MV-4-11 (cell line): ENCODE data around the gene GRID2.

Source experiments
- DNase-seq: peaks from one replicate; lab custom pipeline; 2025; lab: John Stamatoyannopoulos, UW

GRID2 gene

GRCh38 chr4:93756101-93756500, 1452.3 kb downstream of the GRID2 start:
- no peak for DNase-seq

GRCh38 chr4:93759506-93759905, 1455.7 kb downstream of the GRID2 start:
- peak; percentile 41 for DNase-seq

GRCh38 chr4:93760284-93760683, 1456.5 kb downstream of the GRID2 start:
- DNase-seq: no peak

GRCh38 chr4:93761286-93761685, 1457.5 kb downstream of the GRID2 start:
- no peak for DNase-seq

- DNase-seq: peak; percentile 21
These were observed 1461.0 kb downstream of the GRID2 start for GRCh38 chr4:93764639-93765246.

GRCh38 chr4:93767917-93768316, 1464.2 kb downstream of the GRID2 start:
- DNase-seq: no peak

- DNase-seq: no peak
These were observed 1466.4 kb downstream of the GRID2 start for GRCh38 chr4:93770201-93770600.

- DNase-seq: no peak
These were observed 1468.1 kb downstream of the GRID2 start for GRCh38 chr4:93771640-93772411.

- no peak for DNase-seq
These were observed 1469.1 kb downstream of the GRID2 start for GRCh38 chr4:93772858-93773257.

GRCh38 chr4:93775551-93775950, 1471.8 kb downstream of the GRID2 start:
- DNase-seq: no peak

GRCh38 chr4:93776386-93777080, 1472.8 kb downstream of the GRID2 start:
- DNase-seq: no peak

GRCh38 chr4:93777081-93777460, 1473.3 kb downstream of the GRID2 start:
- no peak for DNase-seq

- no peak for DNase-seq
These were observed 1475.5 kb downstream of the GRID2 start for GRCh38 chr4:93779228-93779627.

GRCh38 chr4:93780080-93780479, 1476.3 kb downstream of the GRID2 start:
- no peak for DNase-seq

GRCh38 chr4:93781198-93781597, 1477.4 kb downstream of the GRID2 start:
- no peak for DNase-seq

GRCh38 chr4:93786149-93786548, 1482.4 kb downstream of the GRID2 start:
- no peak for DNase-seq

GRCh38 chr4:93788712-93789111, 1484.9 kb downstream of the GRID2 start:
- peak; percentile 6 for DNase-seq

- DNase-seq: peak; percentile 22
These were observed 1487.9 kb downstream of the GRID2 start for GRCh38 chr4:93791570-93792195.

- DNase-seq: no peak
These were observed 1498.3 kb downstream of the GRID2 start for GRCh38 chr4:93802045-93802444.

GRCh38 chr4:93809773-93810172, 1506.0 kb downstream of the GRID2 start:
- no peak for DNase-seq

- no peak for DNase-seq
These were observed 1506.7 kb downstream of the GRID2 start for GRCh38 chr4:93810340-93810992.

GRCh38 chr4:93813092-93813491, 1509.3 kb downstream of the GRID2 start:
- DNase-seq: no peak
